VCaP (cell line): ENCODE measurements around the gene C2CD4D.

Experiments
- H3K27ac ChIP-seq: fragments of 450-650 bp; 2 replicates; pipeline ENCODE4 v1.5.1; 2017
- CTCF ChIP-seq: fragments of 450-650 bp; conservative IDR thresholded peaks from 2 replicates; pipeline ENCODE4 v1.5.1; 2017; ENCODE audit warnings: mild to moderate bottlenecking, moderate library complexity

C2CD4D gene

GRCh38 chr1:151801846-151802245 lies 37.8 kb downstream of the C2CD4D start:
- H3K27ac ChIP-seq = no peak overlapping the region
- no peak for TF ChIP-seq CTCF

GRCh38 chr1:151801310-151801820 lies 38.3 kb downstream of the C2CD4D start:
- H3K27ac ChIP-seq = no peak overlapping the region
- no peak for TF ChIP-seq CTCF

GRCh38 chr1:151800830-151801229 lies 38.8 kb downstream of the C2CD4D start:
- TF ChIP-seq CTCF = no peak
- no peak overlapping the region for H3K27ac ChIP-seq

GRCh38 chr1:151799179-151800022 lies 40.2 kb downstream of the C2CD4D start:
- H3K27ac ChIP-seq = no peak overlapping the region
- TF ChIP-seq CTCF = no peak

GRCh38 chr1:151798571-151798970 lies 41.0 kb downstream of the C2CD4D start:
- H3K27ac ChIP-seq = no peak overlapping the region
- TF ChIP-seq CTCF = no peak

GRCh38 chr1:151790940-151791651 lies 48.5 kb downstream of the C2CD4D start:
- peak overlapping the region; percentile 88 for H3K27ac ChIP-seq
- no peak for TF ChIP-seq CTCF

GRCh38 chr1:151790071-151790939 lies 49.3 kb downstream of the C2CD4D start, which contains the start of gene TDRKH:
TDRKH (minus strand) TSS chr1:151790500; CDS start chr1:151783022, 7,478 bp downstream.
- H3K27ac ChIP-seq = peak within 1 kb of the TSS; percentile 88

More at GRCh38 chr1:151790071-151790939, 49.3 kb downstream of the C2CD4D start, which contains the start of gene TDRKH:
- peak; percentile 48 for TF ChIP-seq CTCF
